Epithelial cell of proximal tubule (primary cell): Measurements from ENCODE around the gene KAT8. TPM values are rescaled to one million over a fixed set of nuclear protein-coding genes. Genes with fewer than 3 reads are reported as not detected.

Experiments
- DNase-seq: peaks from one replicate; pipeline ENCODE4 v3.0.0-alpha.2; 2011; ENCODE audit warnings: low read depth
- H3K4me3 ChIP-seq: 2 replicates; pipeline ENCODE4 v1.5.1; 2011; ENCODE audit warnings: low read depth, mild to moderate bottlenecking, low read length
- total RNA-seq: library from RNA; depleted of rRNA; stranded (reverse); fragments of >200 nt; gene quantifications from 2 replicates; pipeline ENCODE4 v1.2.3, GENCODE V29; 2015
- TF ChIP-seq, protein P1 (sequence below): conservative IDR thresholded peaks from 2 replicates; pipeline ENCODE4 v1.5.1; 2012; ENCODE audit warnings: low read depth, mild to moderate bottlenecking, low read length

The KAT8 gene
- 38.3 and 43.7 TPM in 2 replicates for total RNA-seq

GRCh38 chr16:31117384-31118222 is at the start of gene KAT8:
Gene KAT8 (plus strand): TSS chr16:31117664. CDS start chr16:31117682, 18 bp downstream.
- H3K4me3 ChIP-seq, result peak within 1 kb of the TSS; percentile 82
- DNase-seq, result peak; percentile 87
- TF ChIP-seq, protein P1, sequence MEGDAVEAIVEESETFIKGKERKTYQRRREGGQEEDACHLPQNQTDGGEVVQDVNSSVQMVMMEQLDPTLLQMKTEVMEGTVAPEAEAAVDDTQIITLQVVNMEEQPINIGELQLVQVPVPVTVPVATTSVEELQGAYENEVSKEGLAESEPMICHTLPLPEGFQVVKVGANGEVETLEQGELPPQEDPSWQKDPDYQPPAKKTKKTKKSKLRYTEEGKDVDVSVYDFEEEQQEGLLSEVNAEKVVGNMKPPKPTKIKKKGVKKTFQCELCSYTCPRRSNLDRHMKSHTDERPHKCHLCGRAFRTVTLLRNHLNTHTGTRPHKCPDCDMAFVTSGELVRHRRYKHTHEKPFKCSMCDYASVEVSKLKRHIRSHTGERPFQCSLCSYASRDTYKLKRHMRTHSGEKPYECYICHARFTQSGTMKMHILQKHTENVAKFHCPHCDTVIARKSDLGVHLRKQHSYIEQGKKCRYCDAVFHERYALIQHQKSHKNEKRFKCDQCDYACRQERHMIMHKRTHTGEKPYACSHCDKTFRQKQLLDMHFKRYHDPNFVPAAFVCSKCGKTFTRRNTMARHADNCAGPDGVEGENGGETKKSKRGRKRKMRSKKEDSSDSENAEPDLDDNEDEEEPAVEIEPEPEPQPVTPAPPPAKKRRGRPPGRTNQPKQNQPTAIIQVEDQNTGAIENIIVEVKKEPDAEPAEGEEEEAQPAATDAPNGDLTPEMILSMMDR, result no peak

DNA sequence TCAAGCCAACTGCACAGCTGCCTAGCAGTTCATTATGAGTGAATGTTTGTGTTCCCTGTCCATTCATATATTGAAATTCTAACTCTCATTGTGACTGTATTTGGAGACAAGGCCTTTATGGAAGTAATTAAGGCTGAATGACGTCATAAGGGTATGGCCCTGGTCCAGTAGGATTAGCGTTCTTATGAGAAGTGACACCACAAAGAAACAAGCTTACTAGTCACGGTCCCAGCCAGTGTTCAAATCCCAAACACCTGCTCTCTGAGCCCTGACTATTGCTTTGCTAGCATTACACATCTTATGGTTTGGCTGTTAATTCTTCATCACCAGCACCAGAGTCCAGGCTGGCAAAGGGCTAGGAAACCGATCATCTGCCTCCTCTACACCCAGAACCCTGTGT is 45.6 kb upstream of the KAT8 start:
- no peak for DNase-seq
- TF ChIP-seq, protein P1, result no peak
- H3K4me3 ChIP-seq, result peak overlapping the region; percentile 81

DNA sequence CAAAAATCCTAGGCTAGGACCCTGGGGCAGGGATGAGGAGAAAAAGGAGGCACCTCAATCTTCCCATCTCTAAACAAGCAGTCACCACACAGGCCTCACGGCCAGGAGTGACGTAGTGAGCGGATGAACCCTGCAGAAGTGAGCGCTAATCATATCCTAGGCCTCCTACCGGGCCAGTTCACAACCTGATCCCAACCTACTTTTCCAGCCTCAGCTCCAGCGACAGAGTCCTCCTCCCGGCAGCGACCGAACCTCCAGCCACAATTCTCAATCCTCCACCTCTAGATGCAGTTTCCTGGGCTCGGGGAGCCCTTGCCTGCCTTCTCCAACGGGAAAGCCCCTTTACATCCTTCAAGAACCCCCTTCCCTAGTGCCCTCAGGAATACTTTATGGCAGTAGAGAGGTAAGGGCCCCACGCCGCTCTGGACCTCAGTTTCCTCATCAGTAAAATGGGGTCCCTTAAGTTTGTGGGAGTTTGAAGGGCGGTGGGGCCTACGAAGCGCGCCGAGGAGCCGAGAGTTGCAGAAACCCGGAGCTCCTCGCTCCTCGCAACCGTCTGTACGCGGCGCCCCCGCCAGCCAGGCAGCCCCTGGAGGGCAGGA is 44.8 kb upstream of the KAT8 start:
- TF ChIP-seq, protein P1, result peak; percentile 2
- H3K4me3 ChIP-seq, result peak overlapping the region; percentile 81
- no peak for DNase-seq

- DNase-seq, result no peak
- peak overlapping the region; percentile 81 for H3K4me3 ChIP-seq
- TF ChIP-seq, protein P1, result no peak
Measured at GRCh38 chr16:31073142-31073969, 44.1 kb upstream of the KAT8 start.

DNA sequence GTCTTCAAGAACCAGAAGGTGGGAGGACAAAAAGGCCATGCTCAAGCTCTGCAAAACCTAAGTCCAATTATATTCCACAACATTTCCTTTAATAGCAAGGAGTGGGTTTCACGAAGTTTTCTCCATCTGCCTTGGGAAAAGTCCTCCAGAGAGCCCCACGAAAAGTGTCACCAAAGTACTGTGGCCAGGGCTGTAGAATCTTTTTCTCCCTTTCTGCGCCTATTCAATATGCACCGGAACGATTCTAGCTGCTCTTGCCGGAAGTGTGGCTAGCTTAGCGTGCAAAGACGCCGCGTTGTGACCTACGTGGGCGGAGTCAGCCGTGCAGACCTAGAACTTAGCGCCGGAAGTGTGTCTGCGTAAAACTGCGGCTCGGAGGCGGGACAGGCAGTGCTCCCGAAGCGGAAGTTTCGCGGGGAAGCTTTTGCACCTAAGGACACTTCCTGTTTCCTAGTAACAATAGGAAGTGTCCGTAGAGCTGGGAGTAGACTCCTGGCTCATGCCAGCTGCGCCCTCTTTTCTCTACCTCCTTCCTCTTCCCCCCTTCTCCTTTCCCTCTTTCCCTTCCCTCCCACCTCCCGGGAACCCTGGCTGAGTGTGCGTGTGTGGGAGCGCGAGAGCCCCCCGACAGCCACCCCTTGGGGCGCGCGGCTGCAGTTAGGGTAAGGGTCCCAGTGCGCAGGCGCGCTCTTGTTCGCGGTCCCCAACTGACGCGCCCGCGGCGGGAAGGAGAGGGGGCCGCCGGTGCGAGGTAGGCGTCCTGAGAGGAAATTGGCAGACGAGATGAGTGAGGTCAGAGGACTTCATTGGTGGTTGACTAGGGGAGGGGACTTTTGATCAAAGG is 43.3 kb upstream of the KAT8 start, which contains the start of the genes ZNF646 and ZNF668:
Gene ZNF646 (plus strand): TSS at position 453 of the 844 bp plus-strand sequence. CDS start 1,903 bp downstream, outside the sequence.
Gene ZNF668 (minus strand): TSS at position 271 of the 844 bp plus-strand sequence. CDS start 9,781 bp downstream, outside the sequence.
- TF ChIP-seq, protein P1, result no peak
- peak; percentile 94 for DNase-seq
- H3K4me3 ChIP-seq, result peak within 1 kb of the TSS; percentile 81

DNA sequence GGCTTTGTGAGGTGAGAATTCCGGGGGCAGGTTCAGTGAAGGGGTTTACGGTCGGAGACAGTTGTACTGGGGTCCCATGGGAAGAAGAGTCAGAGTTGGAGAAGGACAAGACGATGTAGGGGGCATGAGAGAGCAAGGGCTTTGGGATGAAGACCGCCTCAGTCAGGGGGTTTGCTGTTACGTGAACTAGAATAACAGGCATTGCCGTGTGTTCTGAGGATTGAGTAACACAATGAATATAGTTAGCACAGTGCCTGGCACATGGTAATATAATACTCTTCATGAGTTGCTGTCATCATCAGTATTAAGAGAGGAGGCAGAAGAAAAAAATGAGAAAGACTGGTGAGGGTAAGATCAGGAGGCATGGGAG is 42.7 kb upstream of the KAT8 start:
- peak overlapping the region; percentile 81 for H3K4me3 ChIP-seq
- TF ChIP-seq, protein P1, result no peak
- no peak for DNase-seq
